Vagina (tissue), 2 donors: ENCODE data around the gene NHP2. TPM values are rescaled to one million over a fixed set of nuclear protein-coding genes. Genes with fewer than 3 reads are reported as not detected.

ENCODE experiments used
- DNase-seq, 2 donors: peaks; one replicate each; pipeline ENCODE4 v3.0.0-alpha.2; 2017; ENCODE audit errors: extremely low spot score in 2 of 2
- H3K27ac ChIP-seq: fragments of 200-600 bp; sonication (generic); one replicate; pipeline ENCODE4 v1.5.1; 2019
- H3K27me3 ChIP-seq: fragments of 200-600 bp; sonication (generic); one replicate; pipeline ENCODE4 v1.5.1; 2019
- H3K36me3 ChIP-seq, 2 donors: fragments of 200-600 bp; sonication (generic); one replicate each; pipeline ENCODE4 v1.5.1; 2017 to 2019
- H3K4me1 ChIP-seq: fragments of 200-600 bp; sonication (generic); one replicate; pipeline ENCODE4 v1.5.1; 2019
- H3K4me3 ChIP-seq, 2 donors: fragments of 200-600 bp; sonication (generic); 1 replicate in 1 of 2; 2 replicates in 1 of 2; pipeline ENCODE4 v1.5.1; 2016 to 2019
- H3K9me3 ChIP-seq: fragments of 200-600 bp; sonication (generic); one replicate; pipeline ENCODE4 v1.5.1; 2019
- POLR2A ChIP-seq, 2 donors: fragments of 450-650 bp; IDR thresholded peaks; one replicate each; pipeline ENCODE4 v1.6.1; 2017; ENCODE audit warnings: antibody characterized with exemption in 2 of 2, mild to moderate bottlenecking in 2 of 2, moderate library complexity in 2 of 2
- POLR2AphosphoS5 ChIP-seq, 2 donors: sonication (generic); formaldehyde crosslinking; IDR thresholded peaks; one replicate each; pipeline ENCODE4 v1.9.0; 2017; ENCODE audit warnings: antibody characterized with exemption in 2 of 2, mild to moderate bottlenecking in 2 of 2, low read depth in 1 of 2; ENCODE audit not compliant: insufficient read depth in 1 of 2
- intact Hi-C: fragments of 100-400 bp; cut with DNase I; formaldehyde crosslinking; loops from one replicate; pipeline ENCODE4 v1.15.1; 2023
- total RNA-seq: library from RNA; depleted of rRNA; stranded (reverse); fragments of >200 nt; gene quantifications from one replicate; pipeline ENCODE4 v1.2.3, GENCODE V29; 2016
- TF ChIP-seq, protein P1 (sequence below), 3 experiments: fragments of 450-650 bp in 2 of 3; fragments of 200-600 bp in 1 of 3; sonication (generic) in 1 of 3; IDR thresholded peaks; one replicate each; pipeline ENCODE4 v1.5.1; 2017 to 2019; ENCODE audit warnings: antibody characterized with exemption in 3 of 3, mild to moderate bottlenecking in 2 of 3, moderate library complexity in 2 of 3

The NHP2 gene
- total RNA-seq, 1 donor from 2014 or later: 172 TPM

- TF ChIP-seq, protein P1, sequence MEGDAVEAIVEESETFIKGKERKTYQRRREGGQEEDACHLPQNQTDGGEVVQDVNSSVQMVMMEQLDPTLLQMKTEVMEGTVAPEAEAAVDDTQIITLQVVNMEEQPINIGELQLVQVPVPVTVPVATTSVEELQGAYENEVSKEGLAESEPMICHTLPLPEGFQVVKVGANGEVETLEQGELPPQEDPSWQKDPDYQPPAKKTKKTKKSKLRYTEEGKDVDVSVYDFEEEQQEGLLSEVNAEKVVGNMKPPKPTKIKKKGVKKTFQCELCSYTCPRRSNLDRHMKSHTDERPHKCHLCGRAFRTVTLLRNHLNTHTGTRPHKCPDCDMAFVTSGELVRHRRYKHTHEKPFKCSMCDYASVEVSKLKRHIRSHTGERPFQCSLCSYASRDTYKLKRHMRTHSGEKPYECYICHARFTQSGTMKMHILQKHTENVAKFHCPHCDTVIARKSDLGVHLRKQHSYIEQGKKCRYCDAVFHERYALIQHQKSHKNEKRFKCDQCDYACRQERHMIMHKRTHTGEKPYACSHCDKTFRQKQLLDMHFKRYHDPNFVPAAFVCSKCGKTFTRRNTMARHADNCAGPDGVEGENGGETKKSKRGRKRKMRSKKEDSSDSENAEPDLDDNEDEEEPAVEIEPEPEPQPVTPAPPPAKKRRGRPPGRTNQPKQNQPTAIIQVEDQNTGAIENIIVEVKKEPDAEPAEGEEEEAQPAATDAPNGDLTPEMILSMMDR (IDR thresholded peaks at IDR 0.05): no peak
- TF ChIP-seq POLR2A (IDR thresholded peaks at IDR 0.05) (no peak), POLR2AphosphoS5 (IDR thresholded peaks at IDR 0.05; ENCODE audit: insufficient read depth in 1 of 2, low read depth in 1 of 2) (no peak)
- Histone ChIP-seq H3K4me3 (no peak overlapping the region), H3K4me1 (no peaks in the 10 kb centered on the region), H3K36me3 (no peaks in the 10 kb centered on the region), H3K27me3 (no peaks in the 10 kb centered on the region), H3K27ac (no peak overlapping the region), H3K9me3 (peaks cover 3% of the 10 kb centered on the region)
- DNase-seq: no peak
- intact Hi-C loops: no loop called here
Observed at GRCh38 chr5:178177569-178177968, 23.9 kb upstream of the NHP2 start.

GRCh38 chr5:178176791-178177190 is 23.1 kb upstream of the NHP2 start:
- intact Hi-C loops: no loop called here
- DNase-seq: no peak
- no peaks in the 10 kb centered on the region for H3K27me3 ChIP-seq

GRCh38 chr5:178174456-178174855 is 20.8 kb upstream of the NHP2 start:
- no peaks in the 10 kb centered on the region for H3K27me3 ChIP-seq
- intact Hi-C loops: no loop called here
- H3K9me3 ChIP-seq: peaks cover under 1% of the 10 kb centered on the region
- no peak for DNase-seq
- H3K4me1 ChIP-seq: no peaks in the 10 kb centered on the region
- no peak overlapping the region for H3K4me3 ChIP-seq
- no peaks in the 10 kb centered on the region for H3K36me3 ChIP-seq
- TF ChIP-seq POLR2AphosphoS5 (IDR thresholded peaks at IDR 0.05; ENCODE audit: insufficient read depth in 1 of 2, low read depth in 1 of 2) (no peak), POLR2A (IDR thresholded peaks at IDR 0.05) (no peak)
- TF ChIP-seq, protein P1 (IDR thresholded peaks at IDR 0.05): no peak
- no peak overlapping the region for H3K27ac ChIP-seq

More at GRCh38 chr5:178176791-178177190, 23.1 kb upstream of the NHP2 start:
- no peak overlapping the region for H3K27ac ChIP-seq
- no peaks in the 10 kb centered on the region for H3K36me3 ChIP-seq
- TF ChIP-seq POLR2A (IDR thresholded peaks at IDR 0.05) (no peak), POLR2AphosphoS5 (IDR thresholded peaks at IDR 0.05; ENCODE audit: insufficient read depth in 1 of 2, low read depth in 1 of 2) (no peak)
- TF ChIP-seq, protein P1 (IDR thresholded peaks at IDR 0.05): no peak
- H3K9me3 ChIP-seq: peaks cover 3% of the 10 kb centered on the region
- H3K4me3 ChIP-seq: no peak overlapping the region
- H3K4me1 ChIP-seq: no peaks in the 10 kb centered on the region

DNA sequence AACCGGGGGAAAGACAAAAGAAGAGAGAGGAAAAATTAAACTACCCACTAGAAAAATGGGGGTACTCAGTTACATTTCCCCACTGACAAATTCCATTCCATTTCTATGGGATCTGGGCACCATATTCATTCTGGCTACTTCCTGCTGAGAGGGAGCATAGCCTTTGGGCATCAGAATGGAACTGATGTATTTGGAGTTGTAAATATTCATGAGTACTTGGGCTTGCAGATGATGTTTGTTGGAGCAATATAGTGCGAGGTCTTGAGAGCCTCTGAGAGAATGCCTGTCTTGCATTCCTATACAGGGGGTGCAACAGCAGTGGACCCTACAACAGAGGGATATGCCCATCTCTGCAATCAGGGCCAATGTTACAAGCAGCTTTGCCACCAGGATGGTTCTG is 16.8 kb upstream of the NHP2 start:
- no peaks in the 10 kb centered on the region for H3K9me3 ChIP-seq
- intact Hi-C loops: no loop called here
- no peaks in the 10 kb centered on the region for H3K4me1 ChIP-seq
- H3K4me3 ChIP-seq: no peak overlapping the region
- DNase-seq: no peak
- H3K27me3 ChIP-seq: no peaks in the 10 kb centered on the region
- no peaks in the 10 kb centered on the region for H3K36me3 ChIP-seq
- H3K27ac ChIP-seq: no peak overlapping the region
- TF ChIP-seq POLR2AphosphoS5 (IDR thresholded peaks at IDR 0.05; ENCODE audit: insufficient read depth in 1 of 2, low read depth in 1 of 2): no peak
- TF ChIP-seq, protein P1 (IDR thresholded peaks at IDR 0.05): no peak
- no peak for TF ChIP-seq POLR2A (IDR thresholded peaks at IDR 0.05)

GRCh38 chr5:178165581-178165980 is 11.9 kb upstream of the NHP2 start:
- TF ChIP-seq POLR2AphosphoS5 (IDR thresholded peaks at IDR 0.05; ENCODE audit: insufficient read depth in 1 of 2, low read depth in 1 of 2): no peak
- TF ChIP-seq, protein P1 (IDR thresholded peaks at IDR 0.05): no peak
- TF ChIP-seq POLR2A (IDR thresholded peaks at IDR 0.05): no peak
- Histone ChIP-seq H3K36me3 (no peaks in the 10 kb centered on the region), H3K27ac (no peak overlapping the region), H3K4me1 (peaks cover 8% of the 10 kb centered on the region), H3K27me3 (no peaks in the 10 kb centered on the region), H3K9me3 (no peaks in the 10 kb centered on the region), H3K4me3 (no peak overlapping the region)
- intact Hi-C loops: no loop called here
- DNase-seq: no peak
